Neutrophil (primary cell): Measurements from ENCODE around the gene PHB1.
"Not testable (repeated sequence)": the region's sequence is repeated elsewhere in the genome, so short reads cannot be mapped to it uniquely, and the experiment has no call there.

ENCODE experiments used
- H3K27ac ChIP-seq: fragments of 200-600 bp; sonication (generic); 2 replicates; pipeline ENCODE4 v1.5.1; 2016; ENCODE audit warnings: mild to moderate bottlenecking, moderate library complexity
- H3K27me3 ChIP-seq: fragments of 200-600 bp; sonication (generic); 2 replicates; pipeline ENCODE4 v1.6.0; 2016; ENCODE audit warnings: mild to moderate bottlenecking
- H3K36me3 ChIP-seq: fragments of 200-600 bp; sonication (generic); 2 replicates; pipeline ENCODE4 v1.5.1; 2017
- H3K4me1 ChIP-seq, 2 experiments: fragments of 200-600 bp in 1 of 2; sonication (generic) in 1 of 2; 1 replicate in 1 of 2; 2 replicates in 1 of 2; pipeline versions ENCODE4 v1.5.1 to v1.6.1; 2013 to 2016; ENCODE audit warnings: low read depth in 1 of 2, low read length in 1 of 2, mild to moderate bottlenecking in 1 of 2, moderate library complexity in 1 of 2; ENCODE audit not compliant: control insufficient read depth in 1 of 2, insufficient read depth in 1 of 2
- H3K4me3 ChIP-seq, 2 experiments: fragments of 200-600 bp in 1 of 2; sonication (generic) in 1 of 2; 1 replicate in 1 of 2; 2 replicates in 1 of 2; pipeline ENCODE4 v1.5.1; 2013 to 2016; ENCODE audit warnings: low read depth in 1 of 2, low read length in 1 of 2, mild to moderate bottlenecking in 1 of 2, moderate library complexity in 1 of 2
- H3K9me3 ChIP-seq: fragments of 200-600 bp; sonication (generic); 2 replicates; pipeline ENCODE4 v1.5.1; 2016
- TF ChIP-seq, protein P1 (sequence below): fragments of 200-600 bp; sonication (generic); IDR thresholded peaks from 2 replicates; pipeline ENCODE4 v1.5.1; 2016; ENCODE audit warnings: antibody characterized with exemption

The PHB1 gene

DNA sequence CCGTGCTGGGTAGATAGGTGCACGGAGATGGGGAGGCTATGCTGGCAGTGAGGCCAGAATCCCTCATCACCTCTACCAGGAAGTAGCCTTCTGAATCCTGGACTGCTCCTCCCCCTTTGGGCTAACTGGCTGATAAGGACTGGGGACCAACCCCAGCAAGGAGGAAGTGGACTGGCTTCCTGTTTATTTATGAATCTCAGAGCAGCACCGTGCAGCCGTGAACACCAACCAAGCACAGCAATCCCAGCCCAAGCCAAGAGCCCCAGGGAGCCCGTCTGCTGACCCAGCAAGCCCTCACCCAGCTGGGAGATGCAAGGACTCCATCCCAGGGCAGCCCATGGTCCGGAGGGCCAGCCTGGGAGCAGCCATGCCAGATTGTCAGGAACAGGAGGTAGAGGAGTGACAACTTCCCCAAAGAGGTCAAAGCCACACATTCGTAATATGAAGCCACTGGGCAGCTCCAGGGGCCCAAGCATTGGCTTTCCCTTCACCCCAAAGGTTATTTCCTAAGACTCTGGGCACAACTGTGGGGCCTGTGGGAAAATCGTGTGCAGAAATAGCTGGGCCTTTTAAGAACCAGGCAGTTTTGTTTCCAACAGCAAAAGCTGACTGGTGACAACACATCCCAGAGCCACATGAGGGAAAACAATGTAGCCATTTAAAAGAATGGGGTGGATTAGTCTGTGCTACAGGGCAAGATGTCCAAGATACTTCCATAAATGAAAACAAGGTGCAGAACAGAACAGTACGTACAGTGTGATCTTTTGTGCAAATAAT lies 23.9 kb downstream of the PHB1 start:
- H3K4me3 ChIP-seq: peak overlapping the region; percentile 48 to 56
- TF ChIP-seq, protein P1, sequence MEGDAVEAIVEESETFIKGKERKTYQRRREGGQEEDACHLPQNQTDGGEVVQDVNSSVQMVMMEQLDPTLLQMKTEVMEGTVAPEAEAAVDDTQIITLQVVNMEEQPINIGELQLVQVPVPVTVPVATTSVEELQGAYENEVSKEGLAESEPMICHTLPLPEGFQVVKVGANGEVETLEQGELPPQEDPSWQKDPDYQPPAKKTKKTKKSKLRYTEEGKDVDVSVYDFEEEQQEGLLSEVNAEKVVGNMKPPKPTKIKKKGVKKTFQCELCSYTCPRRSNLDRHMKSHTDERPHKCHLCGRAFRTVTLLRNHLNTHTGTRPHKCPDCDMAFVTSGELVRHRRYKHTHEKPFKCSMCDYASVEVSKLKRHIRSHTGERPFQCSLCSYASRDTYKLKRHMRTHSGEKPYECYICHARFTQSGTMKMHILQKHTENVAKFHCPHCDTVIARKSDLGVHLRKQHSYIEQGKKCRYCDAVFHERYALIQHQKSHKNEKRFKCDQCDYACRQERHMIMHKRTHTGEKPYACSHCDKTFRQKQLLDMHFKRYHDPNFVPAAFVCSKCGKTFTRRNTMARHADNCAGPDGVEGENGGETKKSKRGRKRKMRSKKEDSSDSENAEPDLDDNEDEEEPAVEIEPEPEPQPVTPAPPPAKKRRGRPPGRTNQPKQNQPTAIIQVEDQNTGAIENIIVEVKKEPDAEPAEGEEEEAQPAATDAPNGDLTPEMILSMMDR: no peak
- H3K36me3 ChIP-seq: no peaks in the 10 kb centered on the region
- H3K27me3 ChIP-seq: no peaks in the 10 kb centered on the region
- H3K9me3 ChIP-seq: no peaks in the 10 kb centered on the region
- peak overlapping the region; percentile 95 for H3K27ac ChIP-seq
- peaks cover 66 to 77% of the 10 kb centered on the region in 2 experiments for H3K4me1 ChIP-seq

DNA sequence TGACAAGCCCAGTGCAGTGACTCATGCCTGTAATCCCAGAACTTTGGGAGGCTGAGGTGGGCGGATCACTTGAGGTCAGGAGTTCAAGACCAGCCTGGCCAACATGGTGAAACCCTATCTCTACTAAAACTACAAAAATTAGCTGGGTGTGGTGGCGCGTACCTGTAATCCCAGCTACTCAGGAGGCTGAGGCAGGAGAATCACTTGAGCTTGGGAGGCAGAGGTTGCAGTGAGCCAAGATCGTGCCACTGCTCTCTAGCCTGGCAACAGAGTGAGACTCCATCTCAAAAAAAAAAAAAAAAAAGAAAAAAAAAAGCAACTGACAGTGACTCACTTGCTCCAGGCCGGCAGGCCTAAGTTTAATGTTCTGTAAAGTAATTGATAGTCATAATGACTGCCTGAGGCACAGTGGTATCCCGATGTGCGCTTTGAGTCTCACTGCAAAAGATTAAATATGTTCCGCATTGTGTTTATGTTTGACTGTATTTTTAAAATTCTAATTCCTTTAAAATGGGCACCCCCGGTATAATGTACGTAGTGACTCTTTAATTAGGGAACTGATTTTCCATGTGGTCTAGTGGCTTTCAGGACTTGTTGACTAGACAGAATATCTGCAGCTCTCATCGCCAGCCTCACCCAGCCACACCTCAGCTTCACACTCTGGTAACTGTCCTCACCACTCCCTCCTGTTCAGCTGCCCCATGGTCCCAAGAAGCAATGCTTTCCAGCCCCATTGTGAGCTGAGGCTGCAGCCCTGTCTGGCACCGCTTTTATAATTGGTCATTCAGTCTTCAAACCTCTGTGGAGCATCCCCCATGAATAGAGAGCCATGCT lies 25.0 kb downstream of the PHB1 start:
- H3K36me3 ChIP-seq, H3K9me3 ChIP-seq, H3K27me3 ChIP-seq: not testable (repeated sequence)
- H3K27ac ChIP-seq: peak overlapping the region; percentile 95
- H3K4me3 ChIP-seq: peak overlapping the region; percentile 48 to 56
- peaks cover 63 to 74% of the 10 kb centered on the region in 2 experiments for H3K4me1 ChIP-seq

DNA sequence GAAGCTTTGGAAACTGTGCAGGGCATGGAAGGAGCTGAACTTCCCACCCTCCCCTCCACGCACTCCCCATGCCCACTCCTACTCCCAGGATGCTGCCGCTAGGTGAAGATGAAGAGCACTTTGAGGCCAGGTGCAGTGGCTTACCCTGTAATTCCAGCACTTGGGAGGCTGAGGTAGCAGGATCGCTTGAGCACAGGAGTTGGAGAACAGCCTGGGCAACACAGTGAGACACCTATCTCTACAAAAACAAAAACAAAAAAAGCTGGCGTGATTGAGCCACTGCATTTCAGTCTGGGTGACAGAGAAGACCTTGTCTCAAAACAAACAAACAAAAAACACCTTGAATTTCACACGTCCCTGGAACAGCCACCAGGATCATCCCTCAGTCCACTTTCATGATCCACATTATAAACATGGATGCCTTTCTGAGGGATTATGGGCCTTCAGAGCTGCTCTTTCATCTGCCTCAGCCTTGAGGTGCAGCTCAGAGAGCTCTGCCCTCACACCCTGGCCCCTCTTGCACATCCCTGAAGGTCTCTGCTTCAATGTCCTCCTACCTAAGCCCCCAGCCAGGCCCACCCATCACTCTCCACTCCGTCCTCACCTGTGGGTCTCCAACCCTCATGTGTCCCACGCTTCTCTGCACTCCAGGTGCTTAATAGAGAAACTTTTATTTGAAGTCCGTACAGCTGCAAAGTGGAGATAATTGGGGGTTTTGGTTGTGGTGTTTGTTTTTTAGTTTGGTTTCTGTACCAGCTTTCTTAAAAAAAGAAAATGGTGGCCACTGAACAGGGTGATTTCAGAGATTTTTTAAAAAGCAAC lies 25.8 kb downstream of the PHB1 start:
- Histone ChIP-seq H3K9me3 (no peaks in the 10 kb centered on the region), H3K27ac (peak overlapping the region; percentile 95), H3K4me3 (peak overlapping the region; percentile 21 to 42), H3K27me3 (no peaks in the 10 kb centered on the region), H3K4me1 (peaks cover 55 to 66% of the 10 kb centered on the region in 2 experiments), H3K36me3 (no peaks in the 10 kb centered on the region)
- TF ChIP-seq, protein P1: no peak

DNA sequence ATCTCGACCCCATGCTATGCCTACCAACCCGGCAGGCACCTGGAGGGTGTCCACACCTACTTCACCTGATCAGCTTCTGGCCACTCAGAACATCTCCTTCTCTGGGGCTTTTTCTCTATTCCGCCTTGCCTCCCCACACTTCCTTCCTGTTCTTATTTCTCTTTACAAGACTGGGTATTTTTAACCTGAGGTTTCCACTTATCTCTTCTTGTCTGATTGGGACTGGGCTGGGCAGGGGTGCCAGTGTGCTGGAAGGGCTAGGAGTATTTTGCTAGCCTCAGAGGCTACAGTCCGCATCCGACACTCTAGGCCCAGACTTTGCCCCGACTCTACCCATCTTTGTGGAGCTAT lies 26.4 kb downstream of the PHB1 start:
- H3K36me3 ChIP-seq: no peaks in the 10 kb centered on the region
- peak overlapping the region; percentile 21 to 42 for H3K4me3 ChIP-seq
- peaks cover 49 to 60% of the 10 kb centered on the region in 2 experiments for H3K4me1 ChIP-seq
- H3K27me3 ChIP-seq: no peaks in the 10 kb centered on the region
- TF ChIP-seq, protein P1: no peak
- no peaks in the 10 kb centered on the region for H3K9me3 ChIP-seq
- H3K27ac ChIP-seq: peak overlapping the region; percentile 95

DNA sequence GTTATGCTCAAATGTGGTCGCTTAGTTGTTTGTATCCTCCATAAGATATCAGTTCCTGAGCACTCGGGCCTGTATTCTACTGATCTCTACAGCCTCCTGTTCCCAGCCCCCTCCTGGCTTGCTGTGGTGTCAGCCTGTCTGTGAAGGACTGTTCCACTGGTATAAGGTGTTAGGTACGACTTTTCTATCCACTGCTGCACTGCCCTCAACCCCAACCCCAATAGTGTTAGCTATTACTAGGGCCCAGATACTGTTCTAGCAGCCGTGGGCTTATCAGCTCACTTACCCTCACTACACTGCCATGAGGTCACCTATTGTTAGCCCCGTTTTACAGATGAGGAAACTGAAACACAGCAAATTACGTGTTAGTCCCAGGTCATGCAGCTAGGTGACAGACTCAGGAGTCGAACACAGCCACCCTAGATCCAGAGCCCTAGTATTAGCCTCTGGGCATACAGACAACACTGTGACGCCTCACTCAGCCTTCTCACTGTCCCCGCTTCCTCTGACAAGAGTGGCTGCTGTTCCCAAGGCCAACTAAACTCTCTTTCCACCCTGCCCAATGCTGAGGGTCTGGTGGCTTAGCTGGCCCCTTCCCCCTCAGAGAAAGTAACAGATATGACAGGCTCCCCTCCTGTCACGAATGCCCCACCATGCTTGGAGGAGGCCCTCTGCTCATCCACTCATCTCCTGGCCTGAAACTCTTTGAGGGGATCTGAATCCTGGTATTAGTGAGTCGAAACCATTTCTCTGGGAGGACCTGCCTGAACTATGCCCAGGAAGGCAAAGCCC lies 27.0 kb downstream of the PHB1 start:
- H3K4me3 ChIP-seq: peak overlapping the region; percentile 21 to 42

More for the DNA sequence above, 27.0 kb downstream of the PHB1 start:
- no peaks in the 10 kb centered on the region for H3K9me3 ChIP-seq
- H3K4me1 ChIP-seq: peaks cover 47 to 57% of the 10 kb centered on the region in 2 experiments
- peak overlapping the region; percentile 95 for H3K27ac ChIP-seq
- H3K27me3 ChIP-seq: no peaks in the 10 kb centered on the region
- H3K36me3 ChIP-seq: no peaks in the 10 kb centered on the region
- TF ChIP-seq, protein P1: no peak
